H9 (cell line): Measurements from ENCODE around the gene FEZ2. TPM values are rescaled to one million over a fixed set of nuclear protein-coding genes. Genes with fewer than 3 reads are reported as not detected.

Source experiments
- DNase-seq: peaks from one replicate; pipeline ENCODE4 v3.0.0-alpha.2; 2017
- H2AFZ ChIP-seq: one replicate; pipeline ENCODE4 v1.6.1; 2013; ENCODE audit warnings: mild to moderate bottlenecking, low read length, control low read depth, moderate library complexity
- H2AK5ac ChIP-seq: 2 replicates; pipeline ENCODE4 v1.6.1; 2013; ENCODE audit warnings: low read length, control low read depth, mixed read lengths; ENCODE audit not compliant: insufficient read length
- H2BK120ac ChIP-seq: one replicate; pipeline ENCODE4 v1.6.1; 2013; ENCODE audit warnings: low read depth, mild to moderate bottlenecking, low read length, control low read depth, inconsistent platforms; ENCODE audit not compliant: poor library complexity, severe bottlenecking
- H2BK12ac ChIP-seq: 2 replicates; pipeline ENCODE4 v1.6.1; 2013; ENCODE audit warnings: low read length, control low read depth, mixed read lengths, low read depth; ENCODE audit not compliant: insufficient read length
- H2BK15ac ChIP-seq: 2 replicates; pipeline ENCODE4 v1.6.1; 2013; ENCODE audit warnings: low read depth, low read length, control low read depth
- H2BK20ac ChIP-seq: one replicate; pipeline ENCODE4 v1.6.1; 2013; ENCODE audit warnings: low read depth, mild to moderate bottlenecking, low read length, control low read depth, inconsistent platforms; ENCODE audit not compliant: poor library complexity, severe bottlenecking
- H2BK5ac ChIP-seq: 2 replicates; pipeline ENCODE4 v1.6.1; 2013; ENCODE audit warnings: low read length, control low read depth, mixed read lengths; ENCODE audit not compliant: insufficient read length
- H3K14ac ChIP-seq: 2 replicates; pipeline ENCODE4 v1.6.1; 2013; ENCODE audit warnings: low read length, control low read depth; ENCODE audit not compliant: insufficient read depth
- H3K18ac ChIP-seq: 2 replicates; pipeline ENCODE4 v1.6.1; 2013; ENCODE audit warnings: low read depth, mild to moderate bottlenecking, mixed read lengths, low read length, control low read depth; ENCODE audit not compliant: insufficient read length
- H3K23ac ChIP-seq: 2 replicates; pipeline ENCODE4 v1.6.1; 2013; ENCODE audit warnings: low read length, control low read depth, mixed read lengths, low read depth; ENCODE audit not compliant: insufficient read length
- H3K23me2 ChIP-seq: 2 replicates; pipeline ENCODE4 v1.6.1; 2013; ENCODE audit warnings: low read depth, mild to moderate bottlenecking, mixed read lengths, low read length, control low read depth; ENCODE audit not compliant: insufficient read length, poor library complexity, severe bottlenecking
- H3K27ac ChIP-seq: 2 replicates; pipeline ENCODE4 v1.5.1; 2013; ENCODE audit warnings: low read length, control low read depth, mixed read lengths, low read depth; ENCODE audit not compliant: insufficient read length
- H3K27me3 ChIP-seq: 2 replicates; pipeline ENCODE4 v1.6.1; 2013; ENCODE audit warnings: low read length, control low read depth, inconsistent platforms; ENCODE audit not compliant: insufficient read depth
- H3K4ac ChIP-seq: 2 replicates; pipeline ENCODE4 v1.6.1; 2013; ENCODE audit warnings: low read depth, mild to moderate bottlenecking, control low read depth, inconsistent platforms, low read length, moderate library complexity
- H3K4me1 ChIP-seq: 2 replicates; pipeline ENCODE4 v1.6.1; 2013; ENCODE audit warnings: low read length, control low read depth, inconsistent platforms; ENCODE audit not compliant: insufficient read depth
- H3K4me2 ChIP-seq: 2 replicates; pipeline ENCODE4 v1.6.1; 2013; ENCODE audit warnings: low read length, control low read depth, mixed read lengths; ENCODE audit not compliant: insufficient read length, insufficient read depth
- H3K56ac ChIP-seq: 2 replicates; pipeline ENCODE4 v1.6.1; 2013; ENCODE audit warnings: low read depth, mild to moderate bottlenecking, mixed read lengths, low read length, control low read depth; ENCODE audit not compliant: insufficient read length
- H3K79me1 ChIP-seq: 2 replicates; pipeline ENCODE4 v1.6.1; 2013; ENCODE audit warnings: low read depth, mild to moderate bottlenecking, moderate library complexity, low read length, control low read depth, inconsistent platforms; ENCODE audit not compliant: insufficient read depth, poor library complexity, severe bottlenecking
- H3K79me2 ChIP-seq: 2 replicates; pipeline ENCODE4 v1.6.1; 2013; ENCODE audit warnings: low read length, control low read depth, inconsistent platforms; ENCODE audit not compliant: insufficient read depth
- H3K9ac ChIP-seq: 2 replicates; pipeline ENCODE4 v1.6.1; 2013; ENCODE audit warnings: low read length, control low read depth, mixed read lengths; ENCODE audit not compliant: insufficient read length; ENCODE audit errors: extremely low read depth
- H3K9me3 ChIP-seq: one replicate; pipeline ENCODE4 v1.6.1; 2013; ENCODE audit warnings: low read depth, low read length, inconsistent platforms; ENCODE audit not compliant: control insufficient read depth
- H3T11ph ChIP-seq: one replicate; pipeline ENCODE4 v1.6.1; 2013; ENCODE audit warnings: mild to moderate bottlenecking, low read length, control low read depth, inconsistent platforms
- H4K20me1 ChIP-seq: one replicate; pipeline ENCODE4 v1.6.1; 2013; ENCODE audit not compliant: control insufficient read depth, insufficient read length, insufficient read depth
- H4K5ac ChIP-seq: 2 replicates; pipeline ENCODE4 v1.6.1; 2013; ENCODE audit warnings: low read depth, mild to moderate bottlenecking, mixed read lengths, low read length, control low read depth; ENCODE audit not compliant: insufficient read length
- H4K8ac ChIP-seq: replicated peaks from 2 replicates; pipeline ENCODE4 v1.6.1; 2013; ENCODE audit warnings: low read length, control low read depth, mixed read lengths, low read depth; ENCODE audit not compliant: insufficient read length
- H4K91ac ChIP-seq: 2 replicates; pipeline ENCODE4 v1.6.1; 2013; ENCODE audit warnings: low read depth, mild to moderate bottlenecking, moderate library complexity, mixed read lengths, low read length, control low read depth; ENCODE audit not compliant: insufficient read length
- H3K27ac Mint-ChIP-seq, 3 experiments: 2 replicates in 2 of 3; 3 replicates in 1 of 3; pipeline ENCODE4 v1.8.0; 2020 to 2021; ENCODE audit warnings: mixed read lengths in 3 of 3, mild to moderate bottlenecking in 1 of 3, moderate library complexity in 1 of 3
- H3K27me3 Mint-ChIP-seq: 2 replicates; pipeline ENCODE4 v1.8.0; 2021; ENCODE audit warnings: low read depth, mild to moderate bottlenecking, moderate library complexity, mixed read lengths
- H3K36me3 Mint-ChIP-seq, 3 experiments: 2 replicates in 2 of 3; 3 replicates in 1 of 3; pipeline ENCODE4 v1.8.0; 2020 to 2021; ENCODE audit warnings: low read depth in 3 of 3, mixed read lengths in 3 of 3; ENCODE audit not compliant: insufficient read depth in 1 of 3
- H3K4me1 Mint-ChIP-seq, 2 experiments: 2 replicates each; pipeline ENCODE4 v1.8.0; 2020; ENCODE audit warnings: mixed read lengths in 2 of 2
- H3K4me3 Mint-ChIP-seq, 2 experiments: 2 replicates in 1 of 2; 3 replicates in 1 of 2; pipeline ENCODE4 v1.8.0; 2020 to 2021; ENCODE audit warnings: mild to moderate bottlenecking in 2 of 2, mixed read lengths in 2 of 2, moderate library complexity in 1 of 2
- H3K9me3 Mint-ChIP-seq, 2 experiments: 2 replicates in 1 of 2; 3 replicates in 1 of 2; pipeline ENCODE4 v1.8.0; 2020; ENCODE audit warnings: mild to moderate bottlenecking in 2 of 2, mixed read lengths in 2 of 2, moderate library complexity in 1 of 2
- CTCF ChIP-seq: fragments of 200-600 bp; sonication (generic); conservative IDR thresholded peaks from 3 replicates; pipeline ENCODE4 v1.8.0; 2021; ENCODE audit warnings: antibody characterized with exemption, mild to moderate bottlenecking
- WGBS: extraction: QIAGEN DNeasy Blood & Tissue Kit; methylation state at CpG from one replicate; pipeline ENCODE4 v1.1.7; 2013; ENCODE audit warnings: missing lambda C conversion rate, low lambda C conversion rate, mixed read lengths; ENCODE audit not compliant: insufficient read length; ENCODE audit errors: extremely low coverage; 5-methylcytosine and 5-hydroxymethylcytosine counted together
- total RNA-seq: library from RNA; stranded (reverse); gene quantifications from 2 replicates; pipeline ENCODE4 v1.2.1, GENCODE V29; 2021

The FEZ2 gene
- total RNA-seq, 1 experiment from 2014 or later, result 27.7 TPM

DNA sequence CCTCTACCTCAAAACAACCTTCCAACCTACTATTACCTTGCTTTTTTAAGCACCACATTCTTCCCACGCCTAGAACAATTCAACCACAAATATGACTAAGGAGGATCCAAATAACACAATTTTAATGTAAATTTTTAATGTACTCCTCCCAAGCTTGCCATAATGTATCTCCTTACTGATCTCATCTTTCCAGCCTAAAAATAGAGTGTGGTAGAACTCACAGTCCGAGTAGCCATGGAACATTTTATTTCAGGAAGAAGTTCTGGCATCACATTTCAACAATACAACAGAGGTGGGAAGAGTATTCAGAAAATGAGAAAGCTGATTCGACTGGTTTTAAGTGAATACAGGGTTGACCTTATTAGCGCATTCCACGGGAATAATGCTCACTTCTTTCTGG, 15.4 kb downstream of the FEZ2 start:
- H3K4me2 ChIP-seq, result no peak overlapping the region
- no peak overlapping the region for H3K4ac ChIP-seq
- no peaks in the 10 kb centered on the region for H3K4me1 ChIP-seq
- no peak for DNase-seq
- no peak overlapping the region for H4K8ac ChIP-seq
- Mint-ChIP-seq H3K36me3 (peaks cover 23 to 78% (median 63%) of the 10 kb centered on the region in 3 experiments; a peak in 6 of 7 replicates), H3K4me3 (no peak overlapping the region), H3K27me3 (no peaks in the 10 kb centered on the region), H3K9me3 (no peaks in the 10 kb centered on the region), H3K4me1 (0 out of 4 replicates have a peak, but pooled peaks cover 0 to 3% of the 10 kb centered on the region in 2 experiments), H3K27ac (no peak overlapping the region; a peak in 1 of 7 replicates)
- no peak overlapping the region for H2BK5ac ChIP-seq
- H2AFZ ChIP-seq, result no peak overlapping the region
- H2BK15ac ChIP-seq, result no peak overlapping the region
- TF ChIP-seq CTCF, result no peak
- H3K23me2 ChIP-seq, result no peaks in the 10 kb centered on the region
- H3K18ac ChIP-seq, result no peak overlapping the region
- H3T11ph ChIP-seq, result no peak overlapping the region
- no peak overlapping the region for H3K27ac ChIP-seq
- H3K56ac ChIP-seq, result no peak overlapping the region
- H3K27me3 ChIP-seq, result no peaks in the 10 kb centered on the region
- H4K91ac ChIP-seq, result no peak overlapping the region
- H3K9ac ChIP-seq, result no peak overlapping the region
- no peak overlapping the region for H3K14ac ChIP-seq
- H4K5ac ChIP-seq, result no peak overlapping the region
- H4K20me1 ChIP-seq, result no peaks in the 10 kb centered on the region
- H3K79me2 ChIP-seq, result no peaks in the 10 kb centered on the region
- H2BK120ac ChIP-seq, result no peak overlapping the region
- no peak overlapping the region for H2AK5ac ChIP-seq
- no peak overlapping the region for H3K23ac ChIP-seq
- H3K9me3 ChIP-seq, result no peaks in the 10 kb centered on the region
- no peak overlapping the region for H2BK20ac ChIP-seq
- no peak overlapping the region for H2BK12ac ChIP-seq
- WGBS, result 100% methylated on average over 1 of the region's 5 CpGs
- no peaks in the 10 kb centered on the region for H3K79me1 ChIP-seq
